Osteocyte (in vitro differentiated cells): ENCODE results near the gene ZNF792. TPM values are rescaled to one million over a fixed set of nuclear protein-coding genes. Genes with fewer than 3 reads are reported as not detected.
"Not testable (repeated sequence)": the region's sequence is repeated elsewhere in the genome, so short reads cannot be mapped to it uniquely, and the experiment has no call there.

Experiments used
- DNase-seq: peaks from one replicate; pipeline ENCODE4 v3.0.0; 2021; ENCODE audit warnings: mixed read lengths; ENCODE audit not compliant: unreplicated experiment; ENCODE audit errors: extremely low spot score
- H3K27ac Mint-ChIP-seq: one replicate; pipeline ENCODE4 v1.8.0; 2021; ENCODE audit warnings: mild to moderate bottlenecking, mixed read lengths; ENCODE audit not compliant: unreplicated experiment
- H3K27me3 Mint-ChIP-seq: one replicate; pipeline ENCODE4 v1.8.0; 2021; ENCODE audit warnings: mixed read lengths; ENCODE audit not compliant: unreplicated experiment
- H3K36me3 Mint-ChIP-seq: one replicate; pipeline ENCODE4 v1.8.0; 2021; ENCODE audit warnings: mixed read lengths; ENCODE audit not compliant: unreplicated experiment
- H3K4me1 Mint-ChIP-seq: one replicate; pipeline ENCODE4 v1.8.0; 2021; ENCODE audit warnings: mixed read lengths; ENCODE audit not compliant: unreplicated experiment
- H3K4me3 Mint-ChIP-seq: one replicate; pipeline ENCODE4 v1.8.0; 2021; ENCODE audit warnings: mild to moderate bottlenecking, moderate library complexity, mixed read lengths; ENCODE audit not compliant: unreplicated experiment
- H3K9me3 Mint-ChIP-seq: one replicate; pipeline ENCODE4 v1.8.0; 2021; ENCODE audit warnings: mixed read lengths; ENCODE audit not compliant: unreplicated experiment
- total RNA-seq: library from RNA; stranded (reverse); gene quantifications from 2 replicates; pipeline ENCODE4 v1.2.1, GENCODE V29; 2021
- TF ChIP-seq, protein P1 (sequence below): fragments of 200-600 bp; sonication (generic); IDR thresholded peaks from 2 replicates; pipeline ENCODE4 v1.5.0; 2021; ENCODE audit warnings: antibody characterized with exemption, mild to moderate bottlenecking, moderate library complexity

ZNF792 gene
- total RNA-seq, 1 donor from 2014 or later, result 3.0 TPM

DNA sequence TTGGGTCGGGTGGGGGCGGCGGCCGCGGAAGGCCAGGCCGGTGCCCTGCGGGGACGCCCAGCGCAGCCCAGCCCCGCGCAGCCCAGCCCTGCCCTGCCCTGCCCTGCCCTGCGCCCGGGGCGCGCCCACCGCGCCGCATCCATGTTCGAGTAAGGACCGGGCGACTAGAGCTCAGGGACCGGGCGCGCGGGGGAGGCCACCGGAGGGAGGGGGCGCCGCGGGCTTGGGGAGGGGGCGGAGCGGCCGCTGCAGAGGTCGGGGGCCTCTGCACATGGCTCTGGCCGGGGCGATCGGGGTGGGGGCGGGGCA, 36.3 kb upstream of the ZNF792 start:
- Mint-ChIP-seq H3K4me3 (peak overlapping the region; percentile 45), H3K4me1 (peaks cover 54% of the 10 kb centered on the region), H3K27ac (no peak overlapping the region), H3K36me3 (no peaks in the 10 kb centered on the region), H3K27me3 (no peaks in the 10 kb centered on the region), H3K9me3 (no peaks in the 10 kb centered on the region)
- DNase-seq, result no peak
- TF ChIP-seq, protein P1, sequence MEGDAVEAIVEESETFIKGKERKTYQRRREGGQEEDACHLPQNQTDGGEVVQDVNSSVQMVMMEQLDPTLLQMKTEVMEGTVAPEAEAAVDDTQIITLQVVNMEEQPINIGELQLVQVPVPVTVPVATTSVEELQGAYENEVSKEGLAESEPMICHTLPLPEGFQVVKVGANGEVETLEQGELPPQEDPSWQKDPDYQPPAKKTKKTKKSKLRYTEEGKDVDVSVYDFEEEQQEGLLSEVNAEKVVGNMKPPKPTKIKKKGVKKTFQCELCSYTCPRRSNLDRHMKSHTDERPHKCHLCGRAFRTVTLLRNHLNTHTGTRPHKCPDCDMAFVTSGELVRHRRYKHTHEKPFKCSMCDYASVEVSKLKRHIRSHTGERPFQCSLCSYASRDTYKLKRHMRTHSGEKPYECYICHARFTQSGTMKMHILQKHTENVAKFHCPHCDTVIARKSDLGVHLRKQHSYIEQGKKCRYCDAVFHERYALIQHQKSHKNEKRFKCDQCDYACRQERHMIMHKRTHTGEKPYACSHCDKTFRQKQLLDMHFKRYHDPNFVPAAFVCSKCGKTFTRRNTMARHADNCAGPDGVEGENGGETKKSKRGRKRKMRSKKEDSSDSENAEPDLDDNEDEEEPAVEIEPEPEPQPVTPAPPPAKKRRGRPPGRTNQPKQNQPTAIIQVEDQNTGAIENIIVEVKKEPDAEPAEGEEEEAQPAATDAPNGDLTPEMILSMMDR, result no peak

GRCh38 chr19:34999498-35000337, 35.7 kb upstream of the ZNF792 start, which contains the start of gene GRAMD1A:
Gene GRAMD1A (plus strand): TSS chr19:35000323. CDS start chr19:35000479, 156 bp downstream.
- DNase-seq, result peak; percentile 95
- Mint-ChIP-seq H3K36me3 (no peaks in the 10 kb centered on the region), H3K27me3 (no peaks in the 10 kb centered on the region), H3K27ac (peak within 1 kb of the TSS; percentile 96), H3K9me3 (no peaks in the 10 kb centered on the region), H3K4me3 (peak within 1 kb of the TSS; percentile 99), H3K4me1 (peaks cover 57% of the 10 kb centered on the region)
- TF ChIP-seq, protein P1, result no peak

GRCh38 chr19:34998777-34999497, 34.9 kb upstream of the ZNF792 start:
- H3K4me1 Mint-ChIP-seq, result peaks cover 54% of the 10 kb centered on the region
- peak overlapping the region; percentile 79 for H3K4me3 Mint-ChIP-seq
- H3K27ac Mint-ChIP-seq, result peak overlapping the region; percentile 95
- no peaks in the 10 kb centered on the region for H3K9me3 Mint-ChIP-seq
- TF ChIP-seq, protein P1, result no peak
- H3K36me3 Mint-ChIP-seq, result no peaks in the 10 kb centered on the region
- no peak for DNase-seq
- no peaks in the 10 kb centered on the region for H3K27me3 Mint-ChIP-seq

DNA sequence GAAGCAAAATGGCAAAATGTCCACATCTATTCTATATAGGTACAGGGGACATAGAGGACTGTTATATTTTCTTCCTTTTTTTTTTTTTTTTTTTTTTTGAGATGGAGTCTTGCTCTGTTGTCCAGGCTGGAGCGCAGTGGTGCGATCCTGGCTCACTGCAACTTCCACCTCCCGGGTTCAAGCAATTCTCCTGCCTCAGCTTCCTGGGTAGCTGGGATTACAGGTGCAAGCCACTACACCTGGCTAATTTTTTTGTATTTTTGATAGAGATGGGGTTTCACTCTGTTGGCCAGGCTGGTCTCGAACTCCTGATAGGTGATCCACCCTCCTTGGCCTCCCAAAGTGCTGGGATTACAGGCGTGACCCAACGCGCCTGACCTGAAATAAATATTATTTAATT, 34.2 kb upstream of the ZNF792 start:
- H3K4me1 Mint-ChIP-seq, result peaks cover 49% of the 10 kb centered on the region
- not testable (repeated sequence) for H3K4me3 Mint-ChIP-seq

DNA sequence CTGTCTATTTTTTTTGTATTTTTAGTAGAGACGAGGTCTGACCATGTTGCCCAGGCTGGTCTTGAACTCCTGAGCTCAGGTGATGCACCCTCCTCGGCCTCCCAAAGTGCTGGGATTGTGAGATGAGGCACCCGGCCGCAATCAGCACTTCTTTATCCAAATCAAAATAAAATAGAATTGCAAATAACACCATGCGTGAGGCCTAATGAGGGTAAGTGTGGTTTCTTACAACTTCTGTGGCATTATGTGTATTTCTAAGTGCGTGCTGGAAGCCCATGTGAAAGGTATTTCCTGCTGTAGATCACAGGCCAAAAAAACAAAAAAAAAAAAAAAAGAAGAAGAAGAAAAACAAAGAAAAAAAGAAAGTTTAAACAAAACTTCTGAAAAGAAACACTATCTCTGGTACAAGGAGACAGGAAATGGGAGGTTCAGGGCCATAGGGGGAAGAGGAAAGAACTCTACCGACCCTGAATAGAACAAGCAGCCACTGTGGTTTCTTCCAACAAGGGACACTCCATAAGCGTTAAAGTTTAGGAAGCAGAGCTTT, 33.1 kb upstream of the ZNF792 start:
- peaks cover 41% of the 10 kb centered on the region for H3K4me1 Mint-ChIP-seq
- no peaks in the 10 kb centered on the region for H3K36me3 Mint-ChIP-seq
- DNase-seq, result no peak
- H3K27me3 Mint-ChIP-seq, result no peaks in the 10 kb centered on the region
- H3K27ac Mint-ChIP-seq, result peak overlapping the region; percentile 78
- TF ChIP-seq, protein P1, result no peak
- H3K9me3 Mint-ChIP-seq, result no peaks in the 10 kb centered on the region
- H3K4me3 Mint-ChIP-seq, result peak overlapping the region; percentile 22

More for the DNA sequence above, 34.2 kb upstream of the ZNF792 start:
- peak overlapping the region; percentile 95 for H3K27ac Mint-ChIP-seq
- not testable (repeated sequence) for H3K9me3 Mint-ChIP-seq, H3K36me3 Mint-ChIP-seq, DNase-seq, H3K27me3 Mint-ChIP-seq
